Germinal center (tissue), 1 donor: ENCODE data around the gene FYN.

Experiments
- DNase-seq: peaks from one replicate; pipeline ENCODE4 v3.0.0; 2012; ENCODE audit warnings: mixed read lengths, low spot score

Gene FYN

GRCh38 chr6:111880181-111880888 lies 7.1 kb upstream of the FYN start:
- DNase-seq = no peak

- DNase-seq = no peak
Observed at GRCh38 chr6:111875741-111876140, 2.5 kb upstream of the FYN start.

- DNase-seq = peak; percentile 31
Observed at GRCh38 chr6:111874025-111874415, 768 bp upstream of the FYN start.

- DNase-seq = peak; percentile 61
Observed at GRCh38 chr6:111872401-111873177, 663 bp downstream of the FYN start.

GRCh38 chr6:111871725-111872400 lies 1.4 kb downstream of the FYN start:
- peak; percentile 19 for DNase-seq

GRCh38 chr6:111871207-111871606 lies 2.0 kb downstream of the FYN start:
- DNase-seq = peak; percentile 31

GRCh38 chr6:111870742-111871064 lies 2.5 kb downstream of the FYN start:
- DNase-seq = no peak

GRCh38 chr6:111870051-111870741 lies 3.1 kb downstream of the FYN start:
- peak; percentile 16 for DNase-seq

- no peak for DNase-seq
Observed at GRCh38 chr6:111866857-111867256, 6.4 kb downstream of the FYN start.

GRCh38 chr6:111865909-111866546 lies 7.2 kb downstream of the FYN start:
- DNase-seq = no peak

- DNase-seq = no peak
Observed at GRCh38 chr6:111865049-111865585, 8.1 kb downstream of the FYN start.

GRCh38 chr6:111864138-111865048 lies 8.9 kb downstream of the FYN start:
- no peak for DNase-seq

- DNase-seq = no peak
Observed at GRCh38 chr6:111862741-111863140, 10.5 kb downstream of the FYN start.

GRCh38 chr6:111862314-111862713 lies 10.9 kb downstream of the FYN start:
- DNase-seq = no peak

- no peak for DNase-seq
Observed at GRCh38 chr6:111861431-111861885, 11.8 kb downstream of the FYN start.

- DNase-seq = no peak
Observed at GRCh38 chr6:111858347-111858746, 14.9 kb downstream of the FYN start.

- DNase-seq = no peak
Observed at GRCh38 chr6:111857674-111858337, 15.4 kb downstream of the FYN start.

GRCh38 chr6:111855753-111856152 lies 17.5 kb downstream of the FYN start:
- no peak for DNase-seq

GRCh38 chr6:111854683-111855082 lies 18.6 kb downstream of the FYN start:
- DNase-seq = no peak

- no peak for DNase-seq
Observed at GRCh38 chr6:111852725-111853124, 20.5 kb downstream of the FYN start.
